ENCODE results near the gene NXN. TPM values are rescaled to one million over a fixed set of nuclear protein-coding genes. Genes with fewer than 3 reads are reported as not detected.

The NXN gene
- polyA plus RNA-seq, 3 donors, result not detected

DNA sequence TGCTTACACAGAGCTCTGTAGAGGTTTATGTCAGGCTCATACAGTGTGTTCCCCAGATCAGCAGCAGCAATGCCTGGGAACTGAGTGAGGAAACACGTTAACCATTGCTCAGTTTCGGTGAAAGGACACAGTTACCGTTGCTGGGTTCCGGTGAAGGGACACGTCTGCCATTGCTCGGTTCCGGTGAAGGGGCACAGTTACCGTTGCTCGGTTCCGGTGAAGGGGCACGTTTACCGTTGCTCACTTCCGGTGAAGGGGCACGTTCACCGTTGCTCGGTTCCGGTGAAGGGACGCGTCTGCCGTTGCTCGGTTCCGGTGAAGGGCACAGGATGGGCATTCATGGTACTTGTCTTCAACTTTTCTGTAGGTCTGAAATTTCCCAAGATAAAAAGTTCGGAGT is 115.7 kb downstream of the NXN start:
- no peak overlapping the region for H2AFZ ChIP-seq (ENCODE audit: insufficient read depth, low read depth, low read length, poor library complexity, severe bottlenecking)
- no peaks in the 10 kb centered on the region for H3K79me2 ChIP-seq (ENCODE audit: insufficient read depth, low read length)
- H3K4me2 ChIP-seq (replicated peaks; ENCODE audit: extremely low read depth, low read length, poor library complexity, severe bottlenecking), result no peak overlapping the region
- H3K27ac ChIP-seq (ENCODE audit: low read depth in 1 of 2, low read length in 2 of 2), result no peak overlapping the region
- H4K20me1 ChIP-seq (ENCODE audit: insufficient read depth, low read length), result no peaks in the 10 kb centered on the region
- Mint-ChIP-seq H3K4me1 (no peaks in the 10 kb centered on the region), H3K9me3 (peaks cover 0 to 2% (median 0%) of the 10 kb centered on the region in 7 donors), H3K27me3 (ENCODE audit: low read depth in 3 of 3) (peaks cover 20 to 33% (median 27%) of the 10 kb centered on the region in 3 donors), H3K36me3 (no peaks in the 10 kb centered on the region), H3K4me3 (peak overlapping the region; percentile 31 to 34), H3K27ac (no peak overlapping the region)
- H3K36me3 ChIP-seq (replicated peaks in 1 of 2; ENCODE audit: control insufficient read depth in 1 of 2, insufficient read depth in 2 of 2, low read length in 2 of 2), result no peaks in the 10 kb centered on the region
- no peak for TF ChIP-seq CTCF (IDR thresholded peaks at IDR 0.05)
- intact Hi-C loops (cut with micrococcal nuclease), result no loop called here
- peaks cover 0 to 8% of the 10 kb centered on the region in 2 donors for H3K27me3 ChIP-seq (ENCODE audit: control insufficient read depth in 2 of 2, insufficient read depth in 2 of 2, low read length in 2 of 2)
- H3K9me3 ChIP-seq (replicated peaks in 1 of 2; ENCODE audit: control insufficient read depth in 1 of 2, insufficient read depth in 1 of 2, low read length in 2 of 2), result no peaks in the 10 kb centered on the region
- no peaks in the 10 kb centered on the region for H3K4me1 ChIP-seq (ENCODE audit: control insufficient read depth in 1 of 2, insufficient read depth in 2 of 2, low read length in 2 of 2)
- DNase-seq, result no peak
- WGBS (ENCODE audit: insufficient coverage), result 89% methylated on average over 14 of the region's 23 CpGs
- H3K4me3 ChIP-seq (replicated peaks in 1 of 3; ENCODE audit: low read depth in 2 of 3, low read length in 3 of 3), result no peak overlapping the region
- H3K9ac ChIP-seq (ENCODE audit: insufficient read depth, low read length, poor library complexity, severe bottlenecking), result no peak overlapping the region

DNA sequence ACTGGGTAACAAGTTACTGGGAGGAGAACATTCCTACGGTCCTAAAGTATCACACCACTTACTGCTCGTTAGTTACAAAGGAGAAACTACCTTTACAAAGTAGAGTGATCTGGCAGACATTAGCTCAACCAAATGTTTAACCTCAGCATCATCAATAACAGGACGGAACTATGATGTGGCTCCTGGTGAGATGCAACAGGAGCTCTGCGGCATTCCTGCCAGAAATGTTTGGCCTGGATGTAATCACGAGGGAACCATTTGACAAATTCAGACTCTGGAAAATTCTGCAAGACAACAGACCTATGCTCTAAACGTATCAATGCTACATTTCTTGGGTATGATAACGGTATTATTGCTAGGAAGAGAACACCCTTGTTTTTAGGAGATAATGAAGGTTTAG is 117.0 kb downstream of the NXN start:
- intact Hi-C loops (cut with micrococcal nuclease), result no loop called here
- no peak overlapping the region for H3K4me3 Mint-ChIP-seq

More for the DNA sequence above, 117.0 kb downstream of the NXN start:
- Histone ChIP-seq H3K27ac (ENCODE audit: low read depth in 1 of 2, low read length in 2 of 2) (no peak overlapping the region), H3K79me2 (ENCODE audit: insufficient read depth, low read length) (no peaks in the 10 kb centered on the region), H4K20me1 (ENCODE audit: insufficient read depth, low read length) (no peaks in the 10 kb centered on the region), H3K9ac (ENCODE audit: insufficient read depth, low read length, poor library complexity, severe bottlenecking) (no peak overlapping the region), H3K4me3 (replicated peaks in 1 of 3; ENCODE audit: low read depth in 2 of 3, low read length in 3 of 3) (no peak overlapping the region), H2AFZ (ENCODE audit: insufficient read depth, low read depth, low read length, poor library complexity, severe bottlenecking) (no peak overlapping the region), H3K4me1 (ENCODE audit: control insufficient read depth in 1 of 2, insufficient read depth in 2 of 2, low read length in 2 of 2) (no peaks in the 10 kb centered on the region), H3K4me2 (replicated peaks; ENCODE audit: extremely low read depth, low read length, poor library complexity, severe bottlenecking) (no peak overlapping the region), H3K27me3 (ENCODE audit: control insufficient read depth in 2 of 2, insufficient read depth in 2 of 2, low read length in 2 of 2) (peaks cover 0 to 8% of the 10 kb centered on the region in 2 donors), H3K9me3 (replicated peaks in 1 of 2; ENCODE audit: control insufficient read depth in 1 of 2, insufficient read depth in 1 of 2, low read length in 2 of 2) (no peaks in the 10 kb centered on the region), H3K36me3 (replicated peaks in 1 of 2; ENCODE audit: control insufficient read depth in 1 of 2, insufficient read depth in 2 of 2, low read length in 2 of 2) (no peaks in the 10 kb centered on the region)
- Mint-ChIP-seq H3K27ac (no peak overlapping the region), H3K9me3 (peaks cover 0 to 2% (median 0%) of the 10 kb centered on the region in 7 donors), H3K4me1 (no peaks in the 10 kb centered on the region), H3K36me3 (no peaks in the 10 kb centered on the region), H3K27me3 (ENCODE audit: low read depth in 3 of 3) (peaks cover 17 to 25% (median 21%) of the 10 kb centered on the region in 3 donors)
- no peak for DNase-seq
- 94% methylated on average over 3 of the region's 7 CpGs for WGBS (ENCODE audit: insufficient coverage)
- no peak for TF ChIP-seq CTCF (IDR thresholded peaks at IDR 0.05)
